Smooth muscle cell of the brain vasculature (primary cell): ENCODE data around the gene SART1.
"Not testable (repeated sequence)": the region's sequence is repeated elsewhere in the genome, so short reads cannot be mapped to it uniquely, and the experiment has no call there.

Source experiments
- DNase-seq: peaks from one replicate; pipeline ENCODE4 v3.0.0-alpha.2; 2012; ENCODE audit warnings: low read depth, low spot score

Gene SART1

DNA sequence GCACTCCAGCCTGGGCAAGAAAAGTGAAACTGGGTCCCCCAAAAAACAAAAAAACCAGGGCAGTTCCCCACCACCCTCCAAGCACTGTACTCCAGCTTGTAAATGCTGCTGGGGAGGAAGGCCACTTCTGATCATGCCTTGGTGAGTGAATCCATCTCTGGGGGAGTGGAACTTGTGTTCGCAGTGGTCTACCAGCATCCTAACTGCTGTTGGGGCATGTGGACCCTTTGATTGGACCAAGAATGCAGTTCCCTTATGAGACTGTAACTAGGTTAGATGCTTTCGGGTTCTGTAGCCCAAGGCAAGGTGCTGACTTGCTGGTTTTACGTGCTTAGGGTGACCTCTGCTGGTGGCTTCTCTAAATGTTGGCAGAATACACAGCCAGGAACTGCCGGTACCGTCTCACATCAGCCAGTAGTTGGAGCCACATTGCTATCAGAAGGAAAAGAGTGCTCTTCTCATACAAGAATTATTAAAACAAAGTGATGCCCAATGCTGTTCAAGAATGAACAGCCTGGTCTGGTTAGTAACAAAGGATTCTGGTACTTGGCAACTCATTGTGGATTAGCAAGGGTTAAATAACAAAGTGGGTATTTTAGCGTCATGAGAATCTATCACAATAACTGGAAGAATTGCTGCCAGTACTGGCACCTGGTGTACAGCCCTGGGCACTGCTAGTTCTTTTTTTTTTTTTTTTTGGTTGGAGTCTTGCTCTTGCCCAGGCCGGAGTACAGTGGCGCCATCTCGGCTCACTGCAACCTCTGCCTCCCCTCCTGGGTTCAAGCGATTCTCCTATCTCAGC, 27.5 kb downstream of the SART1 start:
- peak; percentile 95 for DNase-seq

DNA sequence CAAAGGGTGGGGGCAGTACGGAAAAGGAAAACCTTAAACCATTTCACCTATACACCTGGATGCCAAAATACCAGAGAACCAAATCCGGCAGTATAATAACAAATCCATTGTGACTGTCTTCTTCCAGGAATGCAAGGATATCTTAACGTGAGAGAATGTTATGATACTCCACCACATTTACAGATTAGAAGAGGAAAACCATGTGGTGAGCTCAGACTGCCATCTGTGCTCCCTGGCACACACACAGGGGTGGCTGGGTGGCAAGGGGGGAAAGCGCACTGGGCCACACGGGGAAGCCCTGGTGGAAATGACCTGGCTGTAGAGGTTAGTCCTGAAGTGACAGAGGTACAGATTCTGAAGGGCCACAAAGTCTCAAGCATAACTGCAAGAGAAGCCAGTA, 30.5 kb downstream of the SART1 start:
- DNase-seq: no peak

DNA sequence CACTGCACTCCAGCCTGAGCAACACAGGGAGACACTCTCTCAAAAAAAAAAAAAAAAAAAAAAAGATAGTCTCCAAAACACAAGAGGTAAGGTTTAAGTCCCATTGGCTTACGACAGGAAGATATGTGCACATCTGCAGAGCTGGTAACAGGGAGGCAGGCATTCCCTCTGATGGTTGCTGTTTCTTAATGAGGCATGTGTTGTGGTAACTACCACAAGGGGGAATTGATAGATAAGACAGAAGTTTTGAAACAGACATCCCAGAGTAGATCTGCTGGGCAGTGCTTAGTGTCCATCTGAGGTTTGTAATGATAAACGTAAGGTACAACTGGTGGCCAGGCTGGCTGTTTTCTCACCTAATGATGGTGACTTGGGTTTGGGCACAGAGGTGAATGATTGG, 35.8 kb downstream of the SART1 start:
- DNase-seq: no peak

DNA sequence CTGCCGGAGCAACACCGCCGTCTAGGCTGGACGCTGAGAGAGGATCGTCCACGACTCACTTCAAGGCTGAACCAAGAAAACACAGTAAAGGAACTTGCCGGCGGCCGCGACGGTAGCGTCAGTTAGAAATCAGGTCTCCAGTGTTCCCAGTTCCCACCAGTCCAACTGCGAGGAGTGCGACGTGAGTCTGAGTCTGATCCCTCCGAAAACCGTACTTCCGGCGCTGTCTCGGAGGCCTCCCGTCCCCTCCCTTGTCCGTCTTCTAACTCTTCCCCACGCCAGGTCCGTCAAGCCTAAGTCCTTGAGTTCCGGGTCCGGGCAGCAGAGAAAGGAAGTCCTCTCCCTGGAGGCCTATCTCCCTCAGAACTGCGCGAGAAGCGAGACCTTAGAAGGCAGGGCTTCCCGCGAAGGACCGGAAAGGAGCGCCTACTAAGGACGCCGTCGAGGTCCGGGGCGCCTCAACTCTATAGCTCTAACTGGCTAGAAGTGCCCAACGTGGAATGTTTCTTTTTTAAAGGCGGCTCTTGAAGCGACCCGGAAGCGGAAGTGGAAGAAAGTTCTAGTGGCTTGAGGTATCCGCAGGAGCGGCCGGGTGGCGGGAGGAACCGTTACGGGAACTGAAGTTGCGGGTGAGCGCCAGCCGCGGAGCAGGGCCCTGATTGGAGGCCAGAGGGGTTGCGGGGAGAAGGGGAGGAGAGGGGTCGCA, 40.6 kb downstream of the SART1 start, which contains the start of the genes BANF1 and EIF1AD:
TSS of gene BANF1 (plus strand) at position 562 of the 706 bp plus-strand sequence. CDS start 748 bp downstream, outside the sequence.
TSS of gene EIF1AD (minus strand) at position 216 of the 706 bp plus-strand sequence. CDS start 1,768 bp downstream, outside the sequence.
- DNase-seq: peak; percentile 98

DNA sequence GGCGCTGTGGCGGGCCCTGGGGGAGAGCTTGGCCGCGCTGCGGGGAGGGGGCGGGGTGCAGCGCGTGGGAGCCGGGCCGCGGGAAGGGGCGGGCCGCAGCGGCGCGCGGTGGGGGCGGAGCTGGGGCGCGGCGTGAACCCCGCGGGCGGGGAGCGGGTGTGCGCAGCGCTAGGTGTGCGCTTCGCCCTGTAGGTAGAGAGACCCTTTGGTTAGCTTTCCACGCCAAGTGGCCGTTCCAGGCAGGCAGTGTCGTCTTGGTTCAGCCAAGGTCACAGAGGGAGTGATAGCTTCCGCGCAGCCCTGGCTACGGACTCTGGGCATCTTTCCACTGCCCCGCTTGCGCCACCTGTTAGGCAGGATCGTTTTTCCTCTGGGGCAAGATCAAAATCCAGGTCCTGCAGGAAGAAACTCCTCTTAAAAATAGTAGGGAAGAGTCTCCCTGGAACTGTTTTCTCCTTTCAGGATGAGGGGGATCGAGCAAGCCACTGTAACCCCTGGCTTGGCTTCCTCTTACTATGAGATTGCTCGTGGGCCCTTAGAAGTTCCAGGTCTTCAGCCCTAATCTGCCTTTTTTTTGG, 41.2 kb downstream of the SART1 start:
- no peak for DNase-seq

DNA sequence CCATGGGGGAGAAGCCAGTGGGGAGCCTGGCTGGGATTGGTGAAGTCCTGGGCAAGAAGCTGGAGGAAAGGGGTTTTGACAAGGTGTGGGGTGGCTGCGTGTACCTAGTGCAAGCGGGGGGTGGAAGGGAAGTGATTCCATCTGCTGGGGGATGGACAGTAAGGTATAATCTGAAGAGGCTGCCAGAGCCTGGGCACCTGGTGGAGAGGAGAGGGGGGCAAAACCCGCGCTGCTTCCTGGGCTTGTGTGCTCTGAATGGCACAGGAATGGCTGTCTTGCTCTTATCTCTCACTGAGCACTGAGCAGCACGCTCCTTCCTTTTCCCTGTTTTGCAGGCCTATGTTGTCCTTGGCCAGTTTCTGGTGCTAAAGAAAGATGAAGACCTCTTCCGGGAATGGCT, 41.8 kb downstream of the SART1 start:
- DNase-seq: no peak

DNA sequence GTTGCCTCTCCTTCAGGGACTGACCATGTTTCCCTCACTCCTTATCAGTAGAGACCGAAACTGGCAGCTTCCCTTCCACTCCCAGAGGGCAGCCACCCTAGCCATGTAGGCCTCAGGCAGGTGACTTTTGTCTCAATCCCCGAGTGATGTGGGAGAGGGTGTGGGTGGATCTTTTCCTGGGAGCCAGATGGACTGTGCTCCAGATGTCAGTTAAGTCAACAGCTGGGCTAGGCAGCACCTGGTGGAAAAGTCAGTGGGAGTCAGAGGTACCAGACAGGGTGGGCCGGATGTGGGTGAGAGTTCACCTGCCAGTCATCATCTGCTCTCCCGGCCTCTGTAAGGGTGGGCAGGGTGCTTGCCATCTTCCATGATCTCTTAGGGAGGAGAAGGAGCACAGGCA, 42.7 kb downstream of the SART1 start:
- no peak for DNase-seq

DNA sequence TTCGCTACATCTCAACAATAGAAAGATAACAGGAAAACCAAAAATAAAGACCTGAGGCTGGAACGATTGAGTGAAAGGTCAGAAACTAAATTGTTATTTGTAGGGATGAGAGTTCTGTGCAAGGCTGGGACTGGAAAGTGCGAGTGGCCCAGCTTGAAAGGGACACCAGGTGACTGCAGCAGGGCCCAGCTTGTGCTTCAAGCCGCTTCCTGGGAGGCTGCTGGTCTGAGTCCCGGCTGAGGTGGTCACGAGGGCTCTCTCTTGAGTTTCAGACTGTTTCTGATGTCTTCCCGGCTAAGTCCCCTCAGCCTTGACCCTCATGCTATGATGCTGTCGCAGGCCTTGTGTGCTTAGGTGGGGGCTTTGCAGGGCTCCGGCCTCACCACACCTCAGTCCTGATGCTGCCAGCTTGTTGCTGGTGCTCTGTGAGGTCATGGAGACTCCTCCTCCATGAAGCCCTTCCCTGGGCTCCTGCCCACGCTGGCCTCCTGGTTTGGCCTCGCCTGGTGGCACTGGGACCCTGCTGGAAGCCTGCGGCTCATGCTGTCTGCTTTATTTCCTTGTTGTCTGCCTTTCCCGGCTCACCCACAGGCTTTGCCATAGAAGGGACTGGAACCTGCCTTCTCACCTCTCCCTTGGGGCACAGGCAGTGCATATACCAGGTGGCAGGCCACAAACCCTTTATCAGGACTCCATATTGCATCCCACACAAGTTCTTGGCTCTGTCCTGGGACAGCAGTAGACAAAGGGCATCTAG, 44.8 kb downstream of the SART1 start:
- no peak for DNase-seq

DNA sequence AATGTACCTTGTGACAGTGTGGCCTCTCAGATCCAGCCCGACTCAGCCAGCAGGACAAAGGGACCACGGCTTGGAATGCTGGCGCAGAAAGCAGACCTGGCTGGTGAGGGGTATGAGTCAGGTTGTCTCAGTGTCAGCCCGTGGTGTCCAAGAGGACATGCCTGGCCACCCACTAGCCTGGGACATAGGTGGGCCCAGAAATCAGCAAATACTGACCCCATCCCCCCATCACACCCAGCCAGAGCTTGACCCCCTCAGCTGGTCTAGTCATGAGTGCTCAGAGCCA, 45.3 kb downstream of the SART1 start:
- DNase-seq: no peak

DNA sequence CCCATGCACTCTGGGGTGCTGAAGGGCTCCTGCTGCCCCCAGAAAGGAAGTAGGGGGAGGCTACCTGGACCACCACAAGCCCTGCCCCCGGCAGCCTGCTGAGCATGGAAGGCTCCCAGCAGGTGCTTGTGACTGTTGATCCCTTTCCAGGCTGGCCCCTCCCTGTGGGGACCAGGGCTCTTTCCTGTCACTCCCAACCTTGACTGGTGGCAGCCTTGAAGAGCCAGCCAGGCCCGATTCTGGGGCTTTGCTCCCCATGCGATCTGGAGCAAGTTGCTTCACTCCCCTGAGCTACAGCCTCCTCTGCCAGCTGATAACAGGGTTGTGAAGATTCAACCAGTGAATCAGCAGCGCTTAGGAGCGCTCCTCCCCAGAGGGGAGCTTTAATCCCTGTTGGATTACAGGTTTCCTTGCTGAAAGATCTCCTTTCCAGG, 45.7 kb downstream of the SART1 start:
- DNase-seq: no peak

DNA sequence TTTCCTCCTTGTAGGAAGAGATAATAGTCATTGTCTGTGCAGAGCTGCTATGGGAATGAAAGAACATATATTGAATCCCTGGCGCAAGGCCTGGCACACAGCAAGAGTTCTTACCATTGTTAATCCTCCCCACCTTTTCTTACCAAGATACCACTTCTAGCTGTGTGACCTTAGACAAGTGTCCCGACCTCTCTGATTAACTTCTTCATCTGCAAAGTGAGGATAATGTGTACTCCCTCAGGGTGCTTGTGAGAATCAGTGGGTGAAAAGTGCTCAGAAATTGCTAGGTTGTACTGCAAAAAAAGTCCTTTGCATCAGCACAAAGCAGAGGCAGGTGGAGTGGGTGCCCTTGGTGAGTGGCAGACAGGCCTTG, 46.5 kb downstream of the SART1 start:
- no peak for DNase-seq

DNA sequence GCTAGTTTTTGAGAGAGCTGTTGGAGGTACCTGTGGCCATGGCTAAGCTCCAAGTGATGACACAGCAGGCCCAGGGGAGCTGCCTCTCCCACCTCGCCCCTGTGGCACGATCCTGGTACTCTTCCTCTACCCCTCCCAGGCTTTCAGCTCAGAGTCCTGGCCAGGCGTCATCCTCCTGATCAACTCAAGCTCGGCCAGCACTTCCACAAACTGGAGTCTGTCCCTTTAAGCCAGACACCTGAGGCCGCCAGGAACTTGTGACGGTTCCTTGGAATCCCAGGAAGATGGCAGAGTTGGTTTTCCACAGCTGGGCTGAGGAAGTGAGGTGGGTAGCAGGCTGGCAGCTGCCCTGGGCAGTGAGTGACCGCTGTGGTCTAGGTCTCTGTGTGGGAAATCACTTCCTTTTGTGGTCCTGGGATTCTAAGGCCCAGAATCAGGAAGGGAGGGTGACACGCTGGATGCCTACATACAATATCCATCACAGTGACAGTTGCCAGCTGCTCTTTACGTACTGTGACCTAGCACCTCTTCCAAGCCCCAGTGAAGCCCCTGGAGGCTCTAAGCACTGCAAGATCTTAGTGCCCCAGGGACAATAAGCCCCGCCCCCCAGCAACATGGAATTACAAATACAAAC, 47.1 kb downstream of the SART1 start:
- DNase-seq: no peak

DNA sequence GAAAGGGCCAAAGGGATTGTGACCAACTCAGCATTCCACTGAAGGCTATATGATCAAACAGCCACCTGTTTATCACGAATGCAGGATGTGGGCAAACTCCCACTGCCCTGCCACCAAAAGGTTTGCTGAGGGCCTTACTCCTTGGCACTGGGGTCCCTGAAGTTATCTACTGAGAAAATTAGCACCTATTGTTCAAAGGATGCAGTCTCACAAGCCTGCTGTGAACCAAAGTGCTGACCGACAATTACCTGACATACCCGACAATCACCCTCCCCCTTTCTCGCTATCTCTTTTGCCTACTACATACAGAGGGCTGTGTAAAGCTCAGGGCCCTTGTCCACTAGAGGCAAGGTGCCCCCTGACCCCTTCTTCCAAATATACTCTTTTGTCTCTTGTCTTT, 48.5 kb downstream of the SART1 start:
- DNase-seq: not testable (repeated sequence)

DNA sequence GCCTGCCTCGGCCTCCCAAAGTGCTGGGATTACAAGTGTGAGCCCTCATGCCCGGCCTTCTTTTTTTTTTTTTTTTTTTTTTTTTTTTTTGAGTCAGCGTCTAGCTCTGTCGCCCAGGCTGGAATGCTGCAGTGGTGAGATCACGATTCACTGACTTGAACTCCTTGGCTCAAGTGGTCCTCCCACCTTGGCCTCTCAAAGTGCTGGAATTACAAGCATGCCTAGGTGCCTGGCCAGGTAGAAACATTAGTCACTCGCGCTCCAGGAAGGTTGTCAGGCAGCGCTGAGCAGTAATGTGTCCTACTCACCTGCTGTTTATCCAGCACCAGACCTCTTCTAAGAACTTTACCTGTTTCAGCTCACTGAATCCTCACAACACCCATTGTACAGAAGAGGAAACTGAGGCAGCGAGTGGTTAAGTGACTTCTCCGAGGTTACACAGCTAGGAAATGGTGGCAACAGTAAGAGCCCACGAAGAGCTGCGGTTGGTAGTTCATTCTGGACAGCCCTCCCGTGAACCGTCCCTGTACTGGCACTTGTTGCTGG, 49.8 kb downstream of the SART1 start:
- no peak for DNase-seq

DNA sequence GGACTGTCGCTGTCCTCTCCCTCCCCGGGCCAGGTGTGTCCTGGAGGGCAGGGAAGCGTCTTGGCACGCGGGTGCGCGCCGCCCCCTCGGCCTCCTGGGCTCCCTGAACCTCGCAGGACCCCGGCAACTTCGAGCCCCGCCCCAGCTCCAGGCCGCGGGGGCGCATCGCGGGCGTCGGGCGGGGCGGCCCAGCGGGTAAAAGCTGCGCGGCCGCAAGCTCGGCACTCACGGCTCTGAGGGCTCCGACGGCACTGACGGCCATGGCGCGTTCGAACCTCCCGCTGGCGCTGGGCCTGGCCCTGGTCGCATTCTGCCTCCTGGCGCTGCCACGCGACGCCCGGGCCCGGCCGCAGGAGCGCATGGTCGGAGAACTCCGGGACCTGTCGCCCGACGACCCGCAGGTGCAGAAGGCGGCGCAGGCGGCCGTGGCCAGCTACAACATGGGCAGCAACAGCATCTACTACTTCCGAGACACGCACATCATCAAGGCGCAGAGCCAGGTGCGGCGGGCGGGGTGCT, 50.3 kb downstream of the SART1 start, which contains the start of gene CST6:
TSS of gene CST6 (plus strand) at position 224 of the 519 bp plus-strand sequence. CDS start at position 261, 37 bp downstream.
- no peak for DNase-seq

DNA sequence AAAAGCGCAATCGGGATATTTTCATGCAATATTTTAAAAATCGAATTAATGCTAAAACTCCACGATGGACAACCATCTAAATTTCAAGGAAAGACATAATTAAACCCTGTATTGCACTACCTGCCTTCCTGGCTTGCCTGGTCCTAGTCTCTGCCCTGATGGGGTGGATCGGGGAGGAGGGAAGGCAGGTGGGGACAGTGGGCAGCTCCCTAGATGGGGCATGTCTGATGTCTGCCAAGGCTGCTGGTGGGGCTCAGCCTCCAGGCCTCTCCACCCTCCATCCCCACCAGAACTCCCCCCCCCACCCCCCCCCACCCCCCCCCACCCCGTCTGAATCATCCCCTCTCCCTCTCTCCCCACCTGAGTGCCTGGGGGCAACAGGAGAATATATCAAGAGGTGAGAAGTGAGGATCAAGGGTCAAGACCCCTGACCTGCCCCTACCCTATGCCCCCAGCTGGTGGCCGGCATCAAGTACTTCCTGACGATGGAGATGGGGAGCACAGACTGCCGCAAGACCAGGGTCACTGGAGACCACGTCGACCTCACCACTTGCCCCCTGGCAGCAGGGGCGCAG, 50.9 kb downstream of the SART1 start:
- DNase-seq: no peak

DNA sequence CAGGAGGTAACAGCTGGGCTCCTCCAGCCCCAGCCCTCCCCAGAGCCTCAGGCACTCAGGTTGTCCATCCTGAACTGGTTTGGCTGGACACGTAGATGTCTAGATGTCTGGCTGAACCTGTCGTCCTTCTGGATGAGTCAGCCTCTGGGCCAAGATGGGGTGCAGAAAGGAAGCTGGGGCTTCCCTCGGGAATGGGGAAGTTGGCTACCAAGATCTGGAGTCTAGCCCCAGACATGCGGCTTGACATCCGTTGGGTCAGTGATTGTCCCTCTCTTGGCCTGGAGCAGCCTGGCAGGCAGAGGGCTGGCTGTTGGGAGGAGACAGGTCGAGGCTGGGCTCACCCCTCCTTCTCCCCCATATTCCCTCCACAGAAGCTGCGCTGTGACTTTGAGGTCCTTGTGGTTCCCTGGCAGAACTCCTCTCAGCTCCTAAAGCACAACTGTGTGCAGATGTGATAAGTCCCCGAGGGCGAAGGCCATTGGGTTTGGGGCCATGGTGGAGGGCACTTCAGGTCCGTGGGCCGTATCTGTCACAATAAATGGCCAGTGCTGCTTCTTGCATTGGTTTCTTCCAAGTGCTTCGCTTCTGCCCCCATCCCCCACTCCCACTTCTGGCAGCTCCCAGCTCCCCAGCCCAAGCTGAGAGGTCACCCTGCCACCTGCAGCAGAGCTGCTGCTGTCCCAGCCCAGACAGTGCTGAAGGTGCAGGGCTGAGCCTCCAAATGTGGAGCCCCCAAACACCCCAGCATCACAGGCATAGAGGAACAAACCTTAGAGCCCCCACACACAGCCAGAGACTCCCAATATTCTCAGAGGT, 51.6 kb downstream of the SART1 start:
- no peak for DNase-seq

DNA sequence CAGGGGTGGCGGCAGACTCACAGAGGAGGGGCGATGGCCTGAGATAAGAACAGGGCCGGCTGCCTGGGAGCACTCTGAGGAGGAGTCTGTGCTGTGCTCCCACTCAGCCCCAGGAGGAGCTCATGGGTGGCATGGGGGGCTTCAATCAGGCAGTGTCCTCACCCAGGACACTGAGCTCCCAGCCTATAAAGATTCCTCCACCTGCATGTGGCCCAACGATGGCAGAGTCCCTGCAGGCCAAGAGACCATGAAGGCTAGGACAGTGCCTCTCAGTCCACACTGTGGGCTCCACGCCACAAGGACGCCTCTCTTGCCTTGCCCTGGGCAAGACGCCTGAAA, 52.2 kb downstream of the SART1 start:
- DNase-seq: no peak

DNA sequence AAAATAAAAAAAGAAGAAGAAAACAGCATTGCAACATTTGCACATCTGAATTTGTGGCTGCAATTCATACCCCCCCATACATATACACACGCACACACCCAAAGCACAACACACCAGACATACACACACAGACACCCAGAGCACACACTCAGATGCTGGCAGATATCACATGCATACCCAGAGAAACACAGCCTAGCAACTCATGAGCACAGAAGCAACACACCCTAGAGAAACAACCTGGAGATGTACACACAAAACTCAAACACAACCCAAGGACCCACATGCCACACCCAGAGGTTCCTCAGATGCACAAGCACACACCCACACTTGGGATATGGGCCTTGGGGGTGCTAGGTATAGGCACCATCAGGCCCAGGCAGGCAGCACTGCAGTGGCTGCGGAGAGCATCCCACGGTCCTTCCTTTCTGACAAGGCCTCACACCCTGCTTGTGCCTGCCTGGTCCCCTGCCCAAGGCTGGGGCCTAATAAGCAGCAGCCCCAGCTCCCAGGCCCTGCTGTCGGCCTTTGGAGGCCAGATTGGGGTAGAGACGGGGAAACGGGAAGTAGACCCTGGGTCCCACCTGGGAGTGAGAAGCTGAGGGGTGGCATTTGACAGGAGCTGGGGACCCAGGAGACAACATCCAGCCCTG, 53.4 kb downstream of the SART1 start:
- DNase-seq: no peak
